Rectal smooth muscle tissue (tissue), 1 donor: ENCODE results near the gene WEE2.

Experiments used
- H3K27ac ChIP-seq: one replicate; pipeline ENCODE4 v1.7.0; 2013; ENCODE audit warnings: low read depth, low read length, inconsistent platforms
- H3K27me3 ChIP-seq: one replicate; pipeline ENCODE4 v1.7.0; 2013; ENCODE audit warnings: low read length; ENCODE audit not compliant: control insufficient read depth, insufficient read depth
- H3K36me3 ChIP-seq: one replicate; pipeline ENCODE4 v1.7.0; 2013; ENCODE audit warnings: low read length; ENCODE audit not compliant: control insufficient read depth, insufficient read depth
- H3K4me1 ChIP-seq: one replicate; pipeline ENCODE4 v1.7.0; 2013; ENCODE audit warnings: low read length; ENCODE audit not compliant: control insufficient read depth, insufficient read depth
- H3K4me3 ChIP-seq: one replicate; pipeline ENCODE4 v1.7.0; 2013; ENCODE audit warnings: low read length
- H3K9ac ChIP-seq: one replicate; pipeline ENCODE4 v1.7.0; 2013; ENCODE audit warnings: low read length

The WEE2 gene

GRCh38 chr7:141706239-141707064, 1.7 kb upstream of the WEE2 start:
- Histone ChIP-seq H3K36me3 (no peaks in the 10 kb centered on the region), H3K27ac (no peak overlapping the region), H3K27me3 (no peaks in the 10 kb centered on the region), H3K4me1 (peaks cover 3% of the 10 kb centered on the region), H3K9ac (no peak overlapping the region), H3K4me3 (no peak overlapping the region)

- no peak overlapping the region for H3K9ac ChIP-seq
- H3K27ac ChIP-seq = no peak overlapping the region
- no peaks in the 10 kb centered on the region for H3K36me3 ChIP-seq
- no peaks in the 10 kb centered on the region for H3K4me1 ChIP-seq
- H3K4me3 ChIP-seq = no peak overlapping the region
- H3K27me3 ChIP-seq = no peaks in the 10 kb centered on the region
Measured at GRCh38 chr7:141709318-141709717, 1.2 kb downstream of the WEE2 start.

GRCh38 chr7:141709749-141710148, 1.6 kb downstream of the WEE2 start:
- Histone ChIP-seq H3K4me1 (no peaks in the 10 kb centered on the region), H3K4me3 (no peak overlapping the region), H3K27ac (no peak overlapping the region), H3K27me3 (no peaks in the 10 kb centered on the region), H3K9ac (no peak overlapping the region), H3K36me3 (no peaks in the 10 kb centered on the region)

GRCh38 chr7:141710301-141710700, 2.1 kb downstream of the WEE2 start:
- Histone ChIP-seq H3K9ac (no peak overlapping the region), H3K4me1 (no peaks in the 10 kb centered on the region), H3K4me3 (no peak overlapping the region), H3K27me3 (no peaks in the 10 kb centered on the region), H3K36me3 (no peaks in the 10 kb centered on the region), H3K27ac (no peak overlapping the region)

- Histone ChIP-seq H3K4me3 (no peak overlapping the region), H3K9ac (no peak overlapping the region), H3K4me1 (no peaks in the 10 kb centered on the region), H3K27me3 (no peaks in the 10 kb centered on the region), H3K36me3 (no peaks in the 10 kb centered on the region), H3K27ac (no peak overlapping the region)
Measured at GRCh38 chr7:141712603-141713255, 4.6 kb downstream of the WEE2 start.

GRCh38 chr7:141713890-141714289, 5.7 kb downstream of the WEE2 start:
- Histone ChIP-seq H3K27me3 (no peaks in the 10 kb centered on the region), H3K27ac (no peak overlapping the region), H3K36me3 (no peaks in the 10 kb centered on the region), H3K4me3 (no peak overlapping the region), H3K9ac (no peak overlapping the region), H3K4me1 (no peaks in the 10 kb centered on the region)

- Histone ChIP-seq H3K9ac (no peak overlapping the region), H3K4me1 (no peaks in the 10 kb centered on the region), H3K27me3 (no peaks in the 10 kb centered on the region), H3K27ac (no peak overlapping the region), H3K4me3 (no peak overlapping the region), H3K36me3 (no peaks in the 10 kb centered on the region)
Measured at GRCh38 chr7:141714571-141714970, 6.4 kb downstream of the WEE2 start.

- no peaks in the 10 kb centered on the region for H3K36me3 ChIP-seq
- H3K27me3 ChIP-seq = no peaks in the 10 kb centered on the region
- no peak overlapping the region for H3K9ac ChIP-seq
Measured at GRCh38 chr7:141715018-141715417, 6.9 kb downstream of the WEE2 start.

GRCh38 chr7:141715794-141716689, 7.9 kb downstream of the WEE2 start:
- Histone ChIP-seq H3K36me3 (no peaks in the 10 kb centered on the region), H3K4me3 (no peak overlapping the region), H3K9ac (no peak overlapping the region), H3K27me3 (no peaks in the 10 kb centered on the region), H3K27ac (no peak overlapping the region), H3K4me1 (no peaks in the 10 kb centered on the region)

More at GRCh38 chr7:141715018-141715417, 6.9 kb downstream of the WEE2 start:
- H3K4me1 ChIP-seq = no peaks in the 10 kb centered on the region
- H3K27ac ChIP-seq = no peak overlapping the region
- H3K4me3 ChIP-seq = no peak overlapping the region

- Histone ChIP-seq H3K9ac (no peak overlapping the region), H3K27ac (no peak overlapping the region), H3K27me3 (no peaks in the 10 kb centered on the region), H3K4me3 (no peak overlapping the region), H3K36me3 (no peaks in the 10 kb centered on the region), H3K4me1 (no peaks in the 10 kb centered on the region)
Measured at GRCh38 chr7:141717450-141717849, 9.3 kb downstream of the WEE2 start.

- Histone ChIP-seq H3K4me1 (no peaks in the 10 kb centered on the region), H3K4me3 (no peak overlapping the region), H3K9ac (no peak overlapping the region), H3K27me3 (no peaks in the 10 kb centered on the region), H3K27ac (no peak overlapping the region), H3K36me3 (no peaks in the 10 kb centered on the region)
Measured at GRCh38 chr7:141722529-141722928, 14.4 kb downstream of the WEE2 start.

- no peaks in the 10 kb centered on the region for H3K36me3 ChIP-seq
- no peaks in the 10 kb centered on the region for H3K27me3 ChIP-seq
- no peak overlapping the region for H3K9ac ChIP-seq
- H3K4me3 ChIP-seq = no peak overlapping the region
- H3K27ac ChIP-seq = no peak overlapping the region
- no peaks in the 10 kb centered on the region for H3K4me1 ChIP-seq
Measured at GRCh38 chr7:141729020-141729419, 20.9 kb downstream of the WEE2 start.
